Measurements from ENCODE around the gene MCM6.

DNA sequence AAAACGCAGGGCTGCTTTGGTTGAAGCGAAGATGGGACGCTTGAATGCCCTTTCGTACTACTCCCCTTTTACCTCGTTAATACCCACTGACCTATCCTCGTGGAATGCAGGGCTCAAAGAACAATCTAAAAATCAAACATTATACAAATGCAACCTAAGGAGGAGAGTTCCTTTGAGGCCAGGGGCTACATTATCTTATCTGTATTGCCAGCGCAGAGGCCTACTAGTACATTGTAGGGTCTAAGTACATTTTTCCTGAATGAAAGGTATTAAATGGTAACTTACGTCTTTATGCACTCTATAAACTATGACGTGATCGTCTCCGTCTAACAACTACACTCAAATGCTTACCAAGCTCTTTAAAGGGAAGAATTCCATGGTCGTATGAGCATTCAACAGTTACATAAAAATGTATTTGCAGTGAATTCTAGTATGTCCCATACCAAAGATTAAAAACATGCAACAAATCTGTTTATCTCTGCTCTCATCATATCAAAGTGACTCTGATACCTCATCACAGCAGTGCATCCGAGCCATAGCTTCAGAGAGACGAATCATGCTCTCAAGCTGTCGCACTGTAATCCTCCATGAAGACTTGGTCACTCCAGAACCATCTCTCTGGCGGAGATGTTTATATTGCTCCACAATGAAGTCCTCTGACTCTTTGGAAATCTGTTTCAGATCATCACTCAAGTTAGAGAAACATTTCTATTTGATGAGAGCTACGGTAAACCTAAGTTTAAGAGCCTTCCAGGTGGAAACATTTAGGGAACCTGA lies 25.2 kb downstream of the MCM6 start:
- TF ChIP-seq CTCF (IDR thresholded peaks at IDR 0.05), result no peak
- no peak for TF ChIP-seq POLR2AphosphoS5 (IDR thresholded peaks at IDR 0.05)
- TF ChIP-seq POLR2A (IDR thresholded peaks at IDR 0.05), result no peak
